SK-N-SH (cell line): ENCODE data around the gene TSEN15. TPM values are rescaled to one million over a fixed set of nuclear protein-coding genes. Genes with fewer than 3 reads are reported as not detected.

ENCODE experiments used
- CTCF ChIA-PET: fragments of 300-600, 350-600 bp; formaldehyde crosslinking; extraction: SDS; loops from one replicate; lab custom pipeline; 2021; lab: Yijun Ruan, JAX
- POLR2A ChIA-PET: fragments of 350-600 bp; sonication (Branson Sonifier 250); formaldehyde crosslinking; extraction: SDS; loops from one replicate; lab custom pipeline; 2020; ENCODE audit warnings: antibody characterized with exemption, inconsistent platforms; lab: Yijun Ruan, JAX
- DNase-seq: peaks from one replicate; pipeline ENCODE4 v3.0.0; 2012
- H2AFZ ChIP-seq: fragments of 200-600 bp; sonication (generic); 2 replicates; pipeline ENCODE4 v1.8.1; 2016; ENCODE audit warnings: antibody characterized with exemption, mild to moderate bottlenecking, low read depth
- H3F3A ChIP-seq: fragments of 200-600 bp; sonication (generic); replicated peaks from 2 replicates; pipeline ENCODE3; 2016; ENCODE audit warnings: antibody characterized with exemption, mild to moderate bottlenecking; ENCODE audit not compliant: insufficient read depth
- H3K27ac ChIP-seq, 2 experiments: fragments of 200-500 bp in 1 of 2; fragments of 200-600 bp in 1 of 2; sonication (Bioruptor generic) in 1 of 2; sonication (generic), shearing (Covaris generic) in 1 of 2; 2 replicates each; pipeline versions ENCODE4 v1.5.1 to v1.6.1; 2014 to 2016; ENCODE audit warnings: low read depth in 2 of 2, inconsistent platforms in 1 of 2, low read length in 1 of 2, mild to moderate bottlenecking in 1 of 2, mixed read lengths in 1 of 2
- H3K27me3 ChIP-seq: fragments of 200-600 bp; sonication (generic), shearing (Covaris generic); 2 replicates; pipeline ENCODE4 v1.6.1; 2016; ENCODE audit warnings: mixed run types; ENCODE audit not compliant: insufficient read depth
- H3K36me3 ChIP-seq, 2 experiments: fragments of 200-500 bp in 1 of 2; fragments of 200-600 bp in 1 of 2; sonication (Bioruptor generic) in 1 of 2; sonication (generic) in 1 of 2; replicated peaks in 1 of 2; 2 replicates each; pipeline versions ENCODE3 to v1.5.1; 2014 to 2016; ENCODE audit warnings: low read length in 1 of 2, mild to moderate bottlenecking in 1 of 2; ENCODE audit not compliant: insufficient read depth in 2 of 2, control insufficient read depth in 1 of 2
- H3K4me1 ChIP-seq, 2 experiments: fragments of 200-500 bp in 1 of 2; fragments of 200-600 bp in 1 of 2; sonication (Bioruptor generic) in 1 of 2; sonication (generic), shearing (Covaris generic) in 1 of 2; 2 replicates each; pipeline versions ENCODE4 v1.5.1 to v1.6.1; 2014 to 2016; ENCODE audit warnings: low read depth in 1 of 2, low read length in 1 of 2, mixed run types in 1 of 2; ENCODE audit not compliant: insufficient read depth in 2 of 2, control insufficient read depth in 1 of 2
- H3K4me2 ChIP-seq: fragments of 200-600 bp; sonication (generic), shearing (Covaris generic); 2 replicates; pipeline ENCODE4 v1.6.1; 2017; ENCODE audit warnings: mixed run types
- H3K4me3 ChIP-seq, 2 experiments: fragments of 200-500 bp in 1 of 2; fragments of 200-600 bp in 1 of 2; sonication (Bioruptor generic) in 1 of 2; sonication (generic), shearing (Covaris generic) in 1 of 2; 2 replicates each; pipeline versions ENCODE4 v1.5.1 to v1.8.1; 2014 to 2016; ENCODE audit warnings: low read depth in 2 of 2, inconsistent platforms in 1 of 2, low read length in 1 of 2, mild to moderate bottlenecking in 1 of 2, mixed read lengths in 1 of 2, moderate library complexity in 1 of 2
- H3K79me2 ChIP-seq: fragments of 200-600 bp; sonication (generic); 2 replicates; pipeline ENCODE4 v1.8.1; 2017; ENCODE audit warnings: mild to moderate bottlenecking; ENCODE audit not compliant: insufficient read depth
- H3K9ac ChIP-seq: fragments of 200-600 bp; sonication (generic); 2 replicates; pipeline ENCODE4 v1.6.1; 2017; ENCODE audit warnings: mixed run types
- H3K9me2 ChIP-seq: fragments of 200-600 bp; sonication (generic); 2 replicates; pipeline ENCODE4 v1.6.1; 2017; ENCODE audit warnings: mixed run types
- H3K9me3 ChIP-seq: fragments of 200-600 bp; sonication (generic); 2 replicates; pipeline ENCODE4 v1.6.1; 2017; ENCODE audit warnings: mixed run types, mild to moderate bottlenecking, moderate library complexity
- H4K20me1 ChIP-seq: fragments of 200-600 bp; sonication (generic); 2 replicates; pipeline ENCODE4 v1.6.1; 2017; ENCODE audit warnings: mild to moderate bottlenecking, mixed run types; ENCODE audit not compliant: insufficient read depth
- CHD2 ChIP-seq: fragments of 150-350 bp; IDR thresholded peaks from 2 replicates; pipeline ENCODE4 v1.6.1; 2018; ENCODE audit warnings: low read length; ENCODE audit not compliant: partially characterized antibody
- ELF1 ChIP-seq: IDR thresholded peaks from 2 replicates; pipeline ENCODE4 v1.4.0; 2012
- EZH2phosphoT487 ChIP-seq: fragments of 200-600 bp; sonication (generic); IDR thresholded peaks from 2 replicates; pipeline ENCODE4 v1.6.1; 2017; ENCODE audit warnings: low read depth, mixed run types, mild to moderate bottlenecking, antibody characterized with exemption, moderate library complexity, borderline replicate concordance
- FOSL2 ChIP-seq: IDR thresholded peaks from 2 replicates; pipeline ENCODE4 v1.4.0; 2012; ENCODE audit warnings: low read depth, mild to moderate bottlenecking, moderate library complexity, borderline replicate concordance
- GATA2 ChIP-seq: sonication (generic); formaldehyde crosslinking; IDR thresholded peaks from 2 replicates; pipeline ENCODE4 v1.5.0; 2020; ENCODE audit warnings: mild to moderate bottlenecking, missing genetic modification reagents
- IRF3 ChIP-seq: fragments of 150-350 bp; IDR thresholded peaks from 2 replicates; pipeline ENCODE4 v1.6.1; 2016; ENCODE audit warnings: mild to moderate bottlenecking, low read depth, low read length
- MXI1 ChIP-seq: IDR thresholded peaks from 2 replicates; pipeline ENCODE4 v1.6.1; 2012; ENCODE audit warnings: mild to moderate bottlenecking, low read depth, low read length, improper control_type of control experiment
- RCOR1 ChIP-seq: fragments of 150-350 bp; IDR thresholded peaks from 2 replicates; pipeline ENCODE4 v1.6.1; 2017; ENCODE audit warnings: antibody characterized with exemption, low read length
- REST ChIP-seq: IDR thresholded peaks from 2 replicates; pipeline ENCODE4 v1.6.1; 2012; ENCODE audit warnings: mild to moderate bottlenecking, low read depth, low read length, moderate library complexity
- RXRA ChIP-seq: IDR thresholded peaks from 2 replicates; pipeline ENCODE4 v1.4.0; 2012; ENCODE audit warnings: low read depth, mild to moderate bottlenecking, borderline replicate concordance
- SIN3A ChIP-seq: IDR thresholded peaks from 2 replicates; pipeline ENCODE4 v1.6.1; 2012; ENCODE audit warnings: low read depth, mild to moderate bottlenecking, low read length, moderate library complexity, borderline replicate concordance
- SMC3 ChIP-seq: IDR thresholded peaks from 2 replicates; pipeline ENCODE4 v1.6.1; 2012; ENCODE audit warnings: low read depth, low read length, improper control_type of control experiment
- TCF12 ChIP-seq: IDR thresholded peaks from 2 replicates; pipeline ENCODE4 v1.4.0; 2012
- TEAD4 ChIP-seq: IDR thresholded peaks from 2 replicates; pipeline ENCODE4 v1.4.0; 2012; ENCODE audit warnings: mild to moderate bottlenecking, borderline replicate concordance; ENCODE audit not compliant: insufficient read depth
- USF2 ChIP-seq: fragments of 150-350 bp; IDR thresholded peaks from 2 replicates; pipeline ENCODE4 v1.6.1; 2017; ENCODE audit warnings: antibody characterized with exemption, low read length, low read depth, borderline replicate concordance
- YY1 ChIP-seq: IDR thresholded peaks from 2 replicates; pipeline ENCODE4 v1.4.0; 2012; ENCODE audit warnings: low read depth, mild to moderate bottlenecking
- ZBTB33 ChIP-seq: IDR thresholded peaks from 2 replicates; pipeline ENCODE4 v1.4.0; 2012; ENCODE audit warnings: low read depth, borderline replicate concordance
- WGBS: methylation state at CpG from one replicate; pipeline ENCODE4 v1.1.6; 2017; ENCODE audit warnings: low lambda C conversion rate; 5-methylcytosine and 5-hydroxymethylcytosine counted together
- polyA plus RNA-seq, 3 experiments: library from polyadenylated mRNA; depleted of rRNA; stranded (reverse); fragments of >200 nt; gene quantifications; 2 replicates each; pipeline ENCODE4 v1.2.3, GENCODE V29; 2012

Gene TSEN15
- polyA plus RNA-seq, 1 of the 3 experiments (the other 2 are of a cell fraction), result 29.0 TPM

GRCh38 chr1:184025242-184025675 is 26.3 kb upstream of the TSEN15 start (continued):
- TF ChIP-seq REST (0 out of 2 replicates have a peak, but pooled peaks have one; percentile 47), TEAD4 (peak; percentile 81), IRF3 (no peak), USF2 (no peak), CHD2 (no peak)
- TF ChIP-seq, all 33 proteins: peak for 16

GRCh38 chr1:184027826-184028695 is 23.5 kb upstream of the TSEN15 start:
- Histone ChIP-seq H3K4me2 (no peak overlapping the region), H3K27me3 (no peaks in the 10 kb centered on the region), H3F3A (peaks cover 6% of the 10 kb centered on the region), H3K9me2 (no peaks in the 10 kb centered on the region), H4K20me1 (no peaks in the 10 kb centered on the region), H3K4me1 (peaks cover 12 to 60% of the 10 kb centered on the region in 2 experiments; a peak in 3 of 4 replicates), H3K36me3 (no peaks in the 10 kb centered on the region), H3K9me3 (no peaks in the 10 kb centered on the region), H3K27ac (no peak overlapping the region), H3K9ac (no peak overlapping the region), H3K79me2 (no peaks in the 10 kb centered on the region), H2AFZ (no peak overlapping the region), H3K4me3 (no peak overlapping the region)
- ChIA-PET CTCF (interaction anchor here (0.5 to 1.5 kb wide), 2 partner anchors 32 to 276 kb away, joined by 3 read pairs; no protein-coding TSS in a partner anchor), POLR2A (no interaction called here)
- DNase-seq, result no peak
- WGBS, result 73% methylated on average over 6 of the region's 6 CpGs
- TF ChIP-seq YY1 (no peak), SMC3 (no peak), GATA2 (CRISPR knock-in tag) (no peak), RCOR1 (no peak), ZBTB33 (no peak), ELF1 (no peak), EZH2phosphoT487 (no peak), REST (no peak), RXRA (no peak), SIN3A (no peak), TCF12 (no peak), MXI1 (no peak), FOSL2 (no peak)
